GM12878 (cell line): ENCODE data around the gene RHNO1. TPM values are rescaled to one million over a fixed set of nuclear protein-coding genes. Genes with fewer than 3 reads are reported as not detected.

Source experiments
- ESRRA ChIP-seq: IDR thresholded peaks from 2 replicates; pipeline ENCODE4 v1.6.1; 2012; ENCODE audit warnings: mild to moderate bottlenecking, low read length, improper control_type of control experiment
- KDM1A ChIP-seq: fragments of 200-600 bp; sonication (generic); IDR thresholded peaks from 2 replicates; pipeline ENCODE4 v1.6.1; 2016; ENCODE audit warnings: borderline replicate concordance
- MYC ChIP-seq: IDR thresholded peaks from 2 replicates; pipeline ENCODE4 v1.6.1; 2011; ENCODE audit warnings: mild to moderate bottlenecking, low read length, moderate library complexity, inconsistent platforms; ENCODE audit not compliant: insufficient read depth, insufficient replicate concordance, insufficient read length, severe bottlenecking
- NFYA ChIP-seq: IDR thresholded peaks from 2 replicates; pipeline ENCODE4 v1.6.1; 2011; ENCODE audit warnings: low read depth, mild to moderate bottlenecking, low read length, improper control_type of control experiment, borderline replicate concordance
- POLR2AphosphoS5 ChIP-seq: IDR thresholded peaks from 2 replicates; pipeline ENCODE4 v1.6.1; 2011; ENCODE audit warnings: mild to moderate bottlenecking, low read length, inconsistent platforms
- RELA ChIP-seq: fragments of 450-650 bp; IDR thresholded peaks from 2 replicates; pipeline ENCODE4 v1.8.0; 2014; ENCODE audit warnings: borderline replicate concordance; ENCODE audit not compliant: partially characterized antibody
- SMAD1 ChIP-seq: fragments of 450-650 bp; IDR thresholded peaks from 2 replicates; pipeline ENCODE4 v1.6.1; 2018; ENCODE audit warnings: mild to moderate bottlenecking, low read depth; ENCODE audit not compliant: partially characterized antibody
- STAT3 ChIP-seq: IDR thresholded peaks from 2 replicates; pipeline ENCODE4 v1.6.1; 2011; ENCODE audit warnings: low read depth, low read length, improper control_type of control experiment
- polyA plus RNA-seq, 11 experiments: library from polyadenylated mRNA; depleted of rRNA in 4 of 11; unstranded in 6 of 11; stranded (reverse) in 5 of 11; fragments of >200 nt; fragmentation: Nextera tagmentation in 4 of 11; fragmentation: Illumina TruSeq in 1 of 11; extraction: Ambion mirVana in 4 of 11; extraction: Trizol in 1 of 11; gene quantifications; 1 replicate in 1 of 11; 2 replicates in 10 of 11; pipeline versions ENCODE4 v1.2.1 to v1.2.3, GENCODE V29; 2011 to 2016; ENCODE audit warnings: inconsistent platforms in 2 of 11, missing spikeins in 2 of 11, low read depth in 1 of 11
- total RNA-seq, 4 experiments: library from RNA; depleted of rRNA in 3 of 4; stranded (reverse); fragments of >200 nt in 3 of 4; fragmentation: Illumina TruSeq in 1 of 4; extraction: Trizol in 1 of 4; gene quantifications; 2 replicates each; pipeline versions ENCODE4 v1.2.1 to v1.2.3, GENCODE V29; 2013 to 2021

The RHNO1 gene
- total and polyA plus RNA-seq, 10 of the 15 experiments (the other 5 are each of a cell fraction or from before 2014, with no cell fraction given) = 27.9 to 91.6 (median 49.3) TPM

- TF ChIP-seq NFYA (no peak), RELA (no peak), SMAD1 (no peak), POLR2AphosphoS5 (no peak), KDM1A (no peak), MYC (no peak), ESRRA (no peak), STAT3 (no peak)
Observed at GRCh38 chr12:2937500-2937899, 60.5 kb downstream of the RHNO1 start (continued).

Other genes with a start within 250 kb of the RHNO1 start
Only the 7 nearest of the 8 such genes appear.
- gene FKBP4, start 82.3 kb upstream of the RHNO1 start, total RNA-seq (2014; rRNA removed) = 40.1 and 43.2 TPM in 2 replicates
- 44.1 and 45.0 TPM in 2 replicates for gene FKBP4, start 82.3 kb upstream of the RHNO1 start, total RNA-seq (2014; rRNA removed; fragmentation: Illumina TruSeq; extraction: Trizol)
- 77.0 and 77.7 TPM in 2 replicates for gene FKBP4, start 82.3 kb upstream of the RHNO1 start, total RNA-seq (2021)
- 39.6 and 42.8 TPM in 2 replicates for gene FKBP4, start 82.3 kb upstream of the RHNO1 start, polyA plus RNA-seq (2011; rRNA removed)
- gene FKBP4, start 82.3 kb upstream of the RHNO1 start, polyA plus RNA-seq (2014; fragmentation: Illumina TruSeq; extraction: Trizol) = 51.5 and 55.8 TPM in 2 replicates
- gene FKBP4, start 82.3 kb upstream of the RHNO1 start, polyA plus RNA-seq (2014; fragmentation: Nextera tagmentation; extraction: Ambion mirVana) = 10 to 100 TPM in 1 of 2 experiments, 1 to 10 TPM in 1; 8.9 to 15.4 TPM
- gene FKBP4, start 82.3 kb upstream of the RHNO1 start, polyA plus RNA-seq (2014; rRNA removed) = 45.9 and 46.0 TPM in 2 replicates
- gene FKBP4, start 82.3 kb upstream of the RHNO1 start, polyA plus RNA-seq (2016; fragmentation: Nextera tagmentation; extraction: Ambion mirVana) = 10 to 100 TPM; 89.1 to 90.0 TPM
- gene ITFG2, start 64.6 kb upstream of the RHNO1 start, total RNA-seq (2014; rRNA removed) = 25.4 and 31.5 TPM in 2 replicates
- gene ITFG2, start 64.6 kb upstream of the RHNO1 start, total RNA-seq (2014; rRNA removed; fragmentation: Illumina TruSeq; extraction: Trizol) = 21.2 and 21.5 TPM in 2 replicates
- gene ITFG2, start 64.6 kb upstream of the RHNO1 start, total RNA-seq (2021) = 20.0 and 24.2 TPM in 2 replicates
- gene ITFG2, start 64.6 kb upstream of the RHNO1 start, polyA plus RNA-seq (2011; rRNA removed) = 17.0 and 22.2 TPM in 2 replicates
- gene ITFG2, start 64.6 kb upstream of the RHNO1 start, polyA plus RNA-seq (2014; fragmentation: Illumina TruSeq; extraction: Trizol) = 24.3 and 27.7 TPM in 2 replicates
- gene ITFG2, start 64.6 kb upstream of the RHNO1 start, polyA plus RNA-seq (2014; fragmentation: Nextera tagmentation; extraction: Ambion mirVana) = 10 to 100 TPM; 23.1 to 28.5 TPM
- 22.2 and 30.8 TPM in 2 replicates for gene ITFG2, start 64.6 kb upstream of the RHNO1 start, polyA plus RNA-seq (2014; rRNA removed)
- gene ITFG2, start 64.6 kb upstream of the RHNO1 start, polyA plus RNA-seq (2016; fragmentation: Nextera tagmentation; extraction: Ambion mirVana) = 10 to 100 TPM; 38.0 to 39.5 TPM
- not detected in 2 replicates for gene NRIP2, start 42.2 kb upstream of the RHNO1 start, total RNA-seq (2014; rRNA removed)
- not detected in 2 replicates for gene NRIP2, start 42.2 kb upstream of the RHNO1 start, total RNA-seq (2014; rRNA removed; fragmentation: Illumina TruSeq; extraction: Trizol)
- not detected in 2 replicates for gene NRIP2, start 42.2 kb upstream of the RHNO1 start, total RNA-seq (2021)
- not detected in 2 replicates for gene NRIP2, start 42.2 kb upstream of the RHNO1 start, polyA plus RNA-seq (2011; rRNA removed)
- not detected in 2 replicates for gene NRIP2, start 42.2 kb upstream of the RHNO1 start, polyA plus RNA-seq (2014; fragmentation: Illumina TruSeq; extraction: Trizol)
- under 1 TPM in 1 of 2 experiments, not detected in 1; 0.04 TPM for gene NRIP2, start 42.2 kb upstream of the RHNO1 start, polyA plus RNA-seq (2014; fragmentation: Nextera tagmentation; extraction: Ambion mirVana)
- not detected in 2 replicates for gene NRIP2, start 42.2 kb upstream of the RHNO1 start, polyA plus RNA-seq (2014; rRNA removed)
- under 1 TPM; 0.42 to 0.83 TPM for gene NRIP2, start 42.2 kb upstream of the RHNO1 start, polyA plus RNA-seq (2016; fragmentation: Nextera tagmentation; extraction: Ambion mirVana)
- not detected in 2 replicates for gene TEX52, start 20.2 kb upstream of the RHNO1 start, total RNA-seq (2014; rRNA removed)
- not detected in 2 replicates for gene TEX52, start 20.2 kb upstream of the RHNO1 start, total RNA-seq (2014; rRNA removed; fragmentation: Illumina TruSeq; extraction: Trizol)
- not detected in 2 replicates for gene TEX52, start 20.2 kb upstream of the RHNO1 start, total RNA-seq (2021)
- gene TEX52, start 20.2 kb upstream of the RHNO1 start, polyA plus RNA-seq (2011; rRNA removed) = not detected in 2 replicates
- not detected in 2 replicates for gene TEX52, start 20.2 kb upstream of the RHNO1 start, polyA plus RNA-seq (2014; fragmentation: Illumina TruSeq; extraction: Trizol)
- gene TEX52, start 20.2 kb upstream of the RHNO1 start, polyA plus RNA-seq (2014; fragmentation: Nextera tagmentation; extraction: Ambion mirVana) = not detected
- not detected in 2 replicates for gene TEX52, start 20.2 kb upstream of the RHNO1 start, polyA plus RNA-seq (2014; rRNA removed)
- under 1 TPM in 1 of 2 experiments, not detected in 1; 0.23 TPM for gene TEX52, start 20.2 kb upstream of the RHNO1 start, polyA plus RNA-seq (2016; fragmentation: Nextera tagmentation; extraction: Ambion mirVana)
- gene FOXM1, start within 50 bp of the RHNO1 start, total RNA-seq (2014; rRNA removed) = 30.3 and 33.7 TPM in 2 replicates
- 28.0 and 28.9 TPM in 2 replicates for gene FOXM1, start within 50 bp of the RHNO1 start, total RNA-seq (2014; rRNA removed; fragmentation: Illumina TruSeq; extraction: Trizol)
- 58.6 and 60.0 TPM in 2 replicates for gene FOXM1, start within 50 bp of the RHNO1 start, total RNA-seq (2021)
- 15.3 and 25.1 TPM in 2 replicates for gene FOXM1, start within 50 bp of the RHNO1 start, polyA plus RNA-seq (2011; rRNA removed)
- 50.4 and 63.2 TPM in 2 replicates for gene FOXM1, start within 50 bp of the RHNO1 start, polyA plus RNA-seq (2014; fragmentation: Illumina TruSeq; extraction: Trizol)
- gene FOXM1, start within 50 bp of the RHNO1 start, polyA plus RNA-seq (2014; fragmentation: Nextera tagmentation; extraction: Ambion mirVana) = 10 to 100 TPM; 15.1 to 15.5 TPM
- 39.8 and 45.5 TPM in 2 replicates for gene FOXM1, start within 50 bp of the RHNO1 start, polyA plus RNA-seq (2014; rRNA removed)
- gene FOXM1, start within 50 bp of the RHNO1 start, polyA plus RNA-seq (2016; fragmentation: Nextera tagmentation; extraction: Ambion mirVana) = 10 to 100 TPM; 34.8 to 37.0 TPM
- gene TULP3, start 13.7 kb downstream of the RHNO1 start, total RNA-seq (2014; rRNA removed) = 6.7 and 7.9 TPM in 2 replicates
- gene TULP3, start 13.7 kb downstream of the RHNO1 start, total RNA-seq (2014; rRNA removed; fragmentation: Illumina TruSeq; extraction: Trizol) = 7.0 TPM in 2 replicates
- gene TULP3, start 13.7 kb downstream of the RHNO1 start, total RNA-seq (2021) = 7.8 and 8.5 TPM in 2 replicates
- 6.0 and 8.4 TPM in 2 replicates for gene TULP3, start 13.7 kb downstream of the RHNO1 start, polyA plus RNA-seq (2011; rRNA removed)
- gene TULP3, start 13.7 kb downstream of the RHNO1 start, polyA plus RNA-seq (2014; fragmentation: Illumina TruSeq; extraction: Trizol) = 9.8 and 10.4 TPM in 2 replicates
- gene TULP3, start 13.7 kb downstream of the RHNO1 start, polyA plus RNA-seq (2014; fragmentation: Nextera tagmentation; extraction: Ambion mirVana) = 1 to 10 TPM; 3.1 to 3.9 TPM
- 8.4 and 9.3 TPM in 2 replicates for gene TULP3, start 13.7 kb downstream of the RHNO1 start, polyA plus RNA-seq (2014; rRNA removed)
- gene TULP3, start 13.7 kb downstream of the RHNO1 start, polyA plus RNA-seq (2016; fragmentation: Nextera tagmentation; extraction: Ambion mirVana) = 1 to 10 TPM; 7.8 to 8.3 TPM
- gene TEAD4, start 82.2 kb downstream of the RHNO1 start, total RNA-seq (2014; rRNA removed) = 0.68 TPM in 1 of 2 replicates, not detected in the other
- not detected in 2 replicates for gene TEAD4, start 82.2 kb downstream of the RHNO1 start, total RNA-seq (2014; rRNA removed; fragmentation: Illumina TruSeq; extraction: Trizol)
- gene TEAD4, start 82.2 kb downstream of the RHNO1 start, total RNA-seq (2021) = 0.33 and 0.37 TPM in 2 replicates
- 0.04 TPM in 1 of 2 replicates, not detected in the other for gene TEAD4, start 82.2 kb downstream of the RHNO1 start, polyA plus RNA-seq (2011; rRNA removed)
- 0.07 and 0.13 TPM in 2 replicates for gene TEAD4, start 82.2 kb downstream of the RHNO1 start, polyA plus RNA-seq (2014; fragmentation: Illumina TruSeq; extraction: Trizol)
- not detected for gene TEAD4, start 82.2 kb downstream of the RHNO1 start, polyA plus RNA-seq (2014; fragmentation: Nextera tagmentation; extraction: Ambion mirVana)
- gene TEAD4, start 82.2 kb downstream of the RHNO1 start, polyA plus RNA-seq (2014; rRNA removed) = 0.28 and 0.31 TPM in 2 replicates
- gene TEAD4, start 82.2 kb downstream of the RHNO1 start, polyA plus RNA-seq (2016; fragmentation: Nextera tagmentation; extraction: Ambion mirVana) = under 1 TPM in 1 of 2 experiments, not detected in 1; 0.32 TPM